GM06990 (cell line): ENCODE measurements around the gene KIF6.
A peak's percentile ranks its signal among the peaks of the same experiment; 100 is the strongest.

Experiments used
- DNase-seq: peaks from one replicate; pipeline ENCODE4 v3.0.0-alpha.2; 2011; ENCODE audit not compliant: insufficient read length; ENCODE audit errors: extremely low read depth
- H3K27me3 ChIP-seq: replicated peaks from 2 replicates; pipeline ENCODE4 v1.6.0; 2011; ENCODE audit warnings: low read length; ENCODE audit not compliant: control insufficient read depth, insufficient read depth
- H3K36me3 ChIP-seq: 2 replicates; pipeline ENCODE4 v1.5.1; 2011; ENCODE audit warnings: low read length; ENCODE audit not compliant: control insufficient read depth, insufficient read depth
- H3K4me3 ChIP-seq: replicated peaks from 2 replicates; pipeline ENCODE4 v1.5.1; 2011; ENCODE audit warnings: low read depth, mild to moderate bottlenecking, control low read depth, low read length
- TF ChIP-seq, protein P1 (sequence below): IDR thresholded peaks from 2 replicates; pipeline ENCODE4 v1.5.1; 2011; ENCODE audit warnings: low read length, control low read depth, mild to moderate bottlenecking, inconsistent platforms; ENCODE audit not compliant: insufficient read depth, poor library complexity, severe bottlenecking

Gene KIF6

DNA sequence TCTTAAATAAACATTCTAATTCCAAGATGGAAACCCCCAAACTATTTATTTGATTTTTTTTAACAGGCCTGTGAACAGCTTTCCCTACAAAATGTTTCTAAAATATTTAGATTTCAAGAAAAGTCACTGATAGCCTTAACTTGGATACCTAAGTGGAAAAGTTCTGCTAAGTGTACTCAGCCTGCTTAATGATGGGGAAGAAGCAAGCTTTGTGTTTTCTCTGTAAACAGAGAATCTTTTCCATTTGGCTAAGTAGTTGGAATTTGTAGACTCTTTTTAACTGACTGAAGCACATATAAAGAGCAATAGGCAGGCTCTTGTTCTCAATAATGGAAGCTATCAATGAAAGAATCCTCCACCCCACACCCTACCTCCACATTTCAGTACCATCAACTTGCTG lies 108.2 kb downstream of the KIF6 start:
- Histone ChIP-seq H3K27me3 (no peaks in the 10 kb centered on the region), H3K36me3 (no peaks in the 10 kb centered on the region), H3K4me3 (no peak overlapping the region)
- DNase-seq: no peak
- TF ChIP-seq, protein P1, sequence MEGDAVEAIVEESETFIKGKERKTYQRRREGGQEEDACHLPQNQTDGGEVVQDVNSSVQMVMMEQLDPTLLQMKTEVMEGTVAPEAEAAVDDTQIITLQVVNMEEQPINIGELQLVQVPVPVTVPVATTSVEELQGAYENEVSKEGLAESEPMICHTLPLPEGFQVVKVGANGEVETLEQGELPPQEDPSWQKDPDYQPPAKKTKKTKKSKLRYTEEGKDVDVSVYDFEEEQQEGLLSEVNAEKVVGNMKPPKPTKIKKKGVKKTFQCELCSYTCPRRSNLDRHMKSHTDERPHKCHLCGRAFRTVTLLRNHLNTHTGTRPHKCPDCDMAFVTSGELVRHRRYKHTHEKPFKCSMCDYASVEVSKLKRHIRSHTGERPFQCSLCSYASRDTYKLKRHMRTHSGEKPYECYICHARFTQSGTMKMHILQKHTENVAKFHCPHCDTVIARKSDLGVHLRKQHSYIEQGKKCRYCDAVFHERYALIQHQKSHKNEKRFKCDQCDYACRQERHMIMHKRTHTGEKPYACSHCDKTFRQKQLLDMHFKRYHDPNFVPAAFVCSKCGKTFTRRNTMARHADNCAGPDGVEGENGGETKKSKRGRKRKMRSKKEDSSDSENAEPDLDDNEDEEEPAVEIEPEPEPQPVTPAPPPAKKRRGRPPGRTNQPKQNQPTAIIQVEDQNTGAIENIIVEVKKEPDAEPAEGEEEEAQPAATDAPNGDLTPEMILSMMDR: no peak

DNA sequence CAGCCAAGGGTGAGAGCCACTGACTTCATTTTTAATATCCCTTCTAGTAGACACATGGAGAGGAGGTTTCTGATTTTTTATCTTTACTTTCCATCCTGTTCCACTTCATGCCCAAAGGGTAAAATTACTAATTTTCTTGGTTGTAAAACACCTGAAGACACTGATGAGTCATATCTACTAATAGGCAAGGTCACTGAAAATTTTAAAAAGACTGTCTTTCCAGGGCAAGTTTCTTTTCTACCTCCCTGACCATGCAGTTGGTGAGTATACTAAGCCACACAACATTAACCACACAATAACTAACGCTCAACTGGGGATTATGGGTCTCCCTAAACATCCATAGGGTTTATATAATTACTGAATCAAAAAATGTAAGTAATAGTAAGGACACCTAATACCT lies 109.6 kb downstream of the KIF6 start:
- Histone ChIP-seq H3K27me3 (no peaks in the 10 kb centered on the region), H3K36me3 (no peaks in the 10 kb centered on the region), H3K4me3 (no peak overlapping the region)
- TF ChIP-seq, protein P1: no peak
- no peak for DNase-seq

DNA sequence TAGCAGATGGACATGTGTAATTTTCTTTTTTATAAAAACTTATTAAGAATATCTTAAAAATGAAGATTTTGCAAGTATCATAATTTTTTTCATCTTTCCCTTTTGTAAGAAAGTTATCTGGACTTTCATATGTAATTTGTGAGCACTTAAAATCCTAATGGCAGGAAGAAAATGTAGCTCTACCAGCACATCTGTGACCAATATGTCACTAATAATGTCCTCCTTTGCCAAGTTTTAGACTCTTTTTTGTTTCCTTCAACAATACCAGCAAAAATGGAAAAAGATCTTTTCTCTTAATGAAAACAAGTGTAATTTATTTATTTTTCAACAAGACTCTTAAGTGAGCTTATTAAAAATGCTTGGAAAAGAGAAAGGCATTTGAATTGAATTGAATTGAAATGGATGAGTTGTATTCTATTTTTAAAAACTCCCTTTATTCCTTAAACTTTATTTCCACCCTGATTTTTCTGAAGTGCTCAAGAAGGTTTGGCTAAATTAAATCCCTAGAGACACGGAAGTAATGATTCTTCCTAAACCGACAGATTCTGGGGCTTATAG lies 110.7 kb downstream of the KIF6 start:
- no peaks in the 10 kb centered on the region for H3K36me3 ChIP-seq
- no peak for DNase-seq
- TF ChIP-seq, protein P1: no peak
- H3K4me3 ChIP-seq: no peak overlapping the region
- H3K27me3 ChIP-seq: no peaks in the 10 kb centered on the region

DNA sequence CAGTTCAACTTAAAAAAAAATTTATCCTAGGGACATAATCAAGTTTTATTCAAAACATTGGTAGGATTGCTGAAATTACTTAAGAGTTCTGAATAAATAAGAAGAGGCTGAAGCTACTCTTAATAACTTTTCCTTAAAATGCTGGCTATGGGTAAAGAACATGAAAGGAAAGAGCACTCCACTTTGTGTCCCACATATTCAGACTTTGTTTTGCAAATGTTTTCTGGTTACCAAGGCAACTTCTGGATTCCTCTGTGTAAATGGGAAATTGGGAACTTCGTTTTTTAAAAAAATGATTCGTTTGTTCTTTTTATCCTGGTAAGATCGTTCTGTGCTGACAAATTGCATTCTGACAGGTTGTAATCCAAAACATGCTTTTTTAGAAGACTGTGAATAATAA lies 115.0 kb downstream of the KIF6 start:
- Histone ChIP-seq H3K4me3 (no peak overlapping the region), H3K36me3 (no peaks in the 10 kb centered on the region), H3K27me3 (no peaks in the 10 kb centered on the region)
- no peak for DNase-seq
- TF ChIP-seq, protein P1: no peak

DNA sequence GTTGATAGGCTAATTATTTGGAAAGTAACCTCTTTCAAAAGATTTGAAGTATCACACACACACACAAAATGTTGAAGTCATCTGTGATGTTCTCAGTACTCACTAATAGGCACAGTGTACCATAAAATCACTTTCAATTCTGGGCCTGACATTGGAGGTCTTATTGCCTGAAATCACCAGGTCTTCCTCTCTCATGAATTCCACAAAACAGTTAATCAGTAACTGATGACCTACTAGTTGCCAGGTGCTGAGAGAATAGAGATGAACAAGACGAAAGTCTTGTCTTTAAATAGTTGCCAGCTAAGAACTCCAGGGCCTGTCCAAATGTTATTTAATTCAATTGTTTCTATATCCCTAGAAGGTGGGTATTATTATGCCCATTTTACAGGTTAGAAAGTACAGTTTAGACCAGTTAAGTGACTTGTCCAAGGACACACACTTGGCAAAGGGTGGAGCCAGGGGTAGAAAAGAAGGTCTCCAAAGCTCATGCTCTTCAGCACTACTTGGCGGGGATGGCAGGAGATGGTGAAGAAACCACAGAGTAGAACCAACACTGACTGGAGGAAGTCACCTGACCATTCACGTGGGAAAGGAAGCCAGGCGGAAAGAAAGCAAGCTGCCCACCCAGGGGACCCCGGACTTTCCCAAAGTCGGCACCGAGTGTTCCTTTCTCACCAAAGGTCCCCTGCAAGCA lies 116.4 kb downstream of the KIF6 start:
- no peak overlapping the region for H3K4me3 ChIP-seq
- H3K36me3 ChIP-seq: no peaks in the 10 kb centered on the region
- no peaks in the 10 kb centered on the region for H3K27me3 ChIP-seq
- TF ChIP-seq, protein P1: no peak
- peak; percentile 2 for DNase-seq
